ENCODE data around the gene SYT4. TPM values are rescaled to one million over a fixed set of nuclear protein-coding genes. Genes with fewer than 3 reads are reported as not detected.

Gene SYT4
- total RNA-seq = under 1 TPM in 2 of 6 donors, not detected in 4; 0.15 to 0.17 TPM

GRCh38 chr18:43277164-43277600 lies at the start of gene SYT4:
TSS of gene SYT4 (minus strand) at chr18:43277490. CDS start at chr18:43277281, 209 bp downstream.
- ATAC-seq (ENCODE audit: low FRiP score in 2 of 2) (peak; percentile 26 to 74), DNase-seq (no peak)
- Histone ChIP-seq H3K4me3 (no peak within 1 kb of the TSS), H3K27me3 (no peaks in the 10 kb centered on the region), H3K27ac (no peak within 1 kb of the TSS), H3K36me3 (no peaks in the 10 kb centered on the region), H3K9me3 (no peaks in the 10 kb centered on the region), H3K4me1 (no peaks in the 10 kb centered on the region)
- 2 to 6% methylated on average over 19 to 20 of the region's 20 CpGs for WGBS, 2 donors
- no peak for TF ChIP-seq EP300 (IDR thresholded peaks at IDR 0.05)
- TF ChIP-seq POLR2A (IDR thresholded peaks at IDR 0.05) = no peak
- no peak for TF ChIP-seq CTCF (IDR thresholded peaks at IDR 0.05)
- TF ChIP-seq POLR2AphosphoS5 (IDR thresholded peaks at IDR 0.05) = no peak

GRCh38 chr18:43322132-43322531 lies 44.8 kb upstream of the SYT4 start:
- no peak for TF ChIP-seq POLR2A (IDR thresholded peaks at IDR 0.05)
- no peak for TF ChIP-seq POLR2AphosphoS5 (IDR thresholded peaks at IDR 0.05)
- TF ChIP-seq EP300 (IDR thresholded peaks at IDR 0.05) = no peak
- TF ChIP-seq CTCF (IDR thresholded peaks at IDR 0.05) = no peak
- 100% methylated on average over 1 of the region's 1 CpG for WGBS, 2 donors
- Histone ChIP-seq H3K36me3 (no peaks in the 10 kb centered on the region), H3K4me1 (no peaks in the 10 kb centered on the region), H3K27me3 (no peaks in the 10 kb centered on the region), H3K4me3 (no peak overlapping the region), H3K9me3 (no peaks in the 10 kb centered on the region), H3K27ac (no peak overlapping the region)
- ATAC-seq (ENCODE audit: low FRiP score in 2 of 2) (no peak), DNase-seq (no peak)

- DNase-seq (no peak), ATAC-seq (ENCODE audit: low FRiP score in 2 of 2) (no peak)
- Histone ChIP-seq H3K27me3 (no peaks in the 10 kb centered on the region), H3K4me3 (no peak overlapping the region), H3K4me1 (no peaks in the 10 kb centered on the region), H3K9me3 (no peaks in the 10 kb centered on the region), H3K27ac (no peak overlapping the region), H3K36me3 (no peaks in the 10 kb centered on the region)
- TF ChIP-seq POLR2A (IDR thresholded peaks at IDR 0.05) (no peak), CTCF (IDR thresholded peaks at IDR 0.05) (no peak), POLR2AphosphoS5 (IDR thresholded peaks at IDR 0.05) (no peak), EP300 (IDR thresholded peaks at IDR 0.05) (no peak)
- WGBS, 2 donors = 72 to 79% methylated on average over 3 of the region's 3 CpGs
These were observed 37.7 kb upstream of the SYT4 start for GRCh38 chr18:43314941-43315340.

- ATAC-seq (ENCODE audit: low FRiP score in 2 of 2) = no peak
- TF ChIP-seq CTCF (IDR thresholded peaks at IDR 0.05) (no peak), POLR2A (IDR thresholded peaks at IDR 0.05) (no peak), EP300 (IDR thresholded peaks at IDR 0.05) (no peak), POLR2AphosphoS5 (IDR thresholded peaks at IDR 0.05) (no peak)
- no peak overlapping the region for H3K4me3 ChIP-seq
- no peak for DNase-seq
- H3K36me3 ChIP-seq = no peaks in the 10 kb centered on the region
- no peak overlapping the region for H3K27ac ChIP-seq
- no peaks in the 10 kb centered on the region for H3K4me1 ChIP-seq
- H3K27me3 ChIP-seq = no peaks in the 10 kb centered on the region
- 79 to 90% methylated on average over 1 of the region's 1 CpG for WGBS, 2 donors
- no peaks in the 10 kb centered on the region for H3K9me3 ChIP-seq
These were observed 35.6 kb upstream of the SYT4 start for GRCh38 chr18:43312891-43313290.

- no peaks in the 10 kb centered on the region for H3K4me1 ChIP-seq
- no peak overlapping the region for H3K27ac ChIP-seq
- ATAC-seq (ENCODE audit: low FRiP score in 2 of 2) (no peak), DNase-seq (no peak)
- WGBS, 2 donors = 40 to 42% methylated on average over 1 of the region's 1 CpG
- H3K36me3 ChIP-seq = no peaks in the 10 kb centered on the region
- no peaks in the 10 kb centered on the region for H3K27me3 ChIP-seq
- no peaks in the 10 kb centered on the region for H3K9me3 ChIP-seq
- TF ChIP-seq POLR2AphosphoS5 (IDR thresholded peaks at IDR 0.05) (no peak), POLR2A (IDR thresholded peaks at IDR 0.05) (no peak), CTCF (IDR thresholded peaks at IDR 0.05) (no peak), EP300 (IDR thresholded peaks at IDR 0.05) (no peak)
- no peak overlapping the region for H3K4me3 ChIP-seq
These were observed 32.9 kb upstream of the SYT4 start for GRCh38 chr18:43310239-43310638.
